ENCODE data around the gene METRN. TPM values are rescaled to one million over a fixed set of nuclear protein-coding genes. Genes with fewer than 3 reads are reported as not detected.

The METRN gene
- total RNA-seq, 2 experiments from 2014 or later, result 35.3 to 37.7 TPM

GRCh38 chr16:675884-676564 is 38.9 kb upstream of the METRN start:
- ChIA-PET CTCF (interaction anchor here (0.5 to 6.1 kb wide), 4 partner anchors 8 to 131 kb away, joined by 3 to 25 read pairs (median 4); partner anchors contain the start of genes ANTKMT and RHOT2), POLR2A (interaction anchor here (0.6 to 2.1 kb wide), 4 partner anchors 8 to 300 kb away, joined by 3 to 5 read pairs (median 4); partner anchors contain the start of genes METTL26, RHOT2 and WDR90)

DNA sequence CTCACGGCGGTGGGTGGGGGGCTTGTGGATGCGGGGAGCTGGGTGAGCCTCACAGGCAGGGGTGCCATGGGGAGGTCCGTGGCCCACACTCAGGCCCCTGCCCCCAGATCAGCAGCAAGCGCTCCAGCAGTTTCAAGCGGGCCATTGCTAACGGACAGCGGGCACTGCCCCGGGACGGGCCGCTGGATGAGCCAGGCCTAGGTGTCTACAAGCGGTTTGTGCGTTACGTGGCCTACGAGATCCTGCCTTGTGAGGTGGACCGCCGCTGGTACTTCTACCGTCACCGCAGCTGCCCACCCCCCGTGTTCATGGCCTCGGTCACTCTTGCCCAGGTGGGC is 38.4 kb upstream of the METRN start:
- CTCF ChIA-PET, result interaction anchor here (0.5 to 6.1 kb wide), 2 partner anchors 9 to 131 kb away, joined by 4 to 25 read pairs; partner anchors contain the start of gene RHOT2
- POLR2A ChIA-PET, result interaction anchor here (0.6 to 2.1 kb wide), 2 partner anchors 8 to 301 kb away, joined by 3 to 5 read pairs; partner anchors contain the start of gene RHOT2

GRCh38 chr16:676913-677312 is 38.0 kb upstream of the METRN start:
- ChIA-PET CTCF (interaction anchor here (0.5 to 6.1 kb wide), 2 partner anchors 9 to 130 kb away, joined by 4 to 25 read pairs; partner anchors contain the start of gene RHOT2), POLR2A (interaction anchor here (0.6 to 2.1 kb wide), 2 partner anchors 9 to 301 kb away, joined by 3 to 5 read pairs; partner anchors contain the start of gene RHOT2)

DNA sequence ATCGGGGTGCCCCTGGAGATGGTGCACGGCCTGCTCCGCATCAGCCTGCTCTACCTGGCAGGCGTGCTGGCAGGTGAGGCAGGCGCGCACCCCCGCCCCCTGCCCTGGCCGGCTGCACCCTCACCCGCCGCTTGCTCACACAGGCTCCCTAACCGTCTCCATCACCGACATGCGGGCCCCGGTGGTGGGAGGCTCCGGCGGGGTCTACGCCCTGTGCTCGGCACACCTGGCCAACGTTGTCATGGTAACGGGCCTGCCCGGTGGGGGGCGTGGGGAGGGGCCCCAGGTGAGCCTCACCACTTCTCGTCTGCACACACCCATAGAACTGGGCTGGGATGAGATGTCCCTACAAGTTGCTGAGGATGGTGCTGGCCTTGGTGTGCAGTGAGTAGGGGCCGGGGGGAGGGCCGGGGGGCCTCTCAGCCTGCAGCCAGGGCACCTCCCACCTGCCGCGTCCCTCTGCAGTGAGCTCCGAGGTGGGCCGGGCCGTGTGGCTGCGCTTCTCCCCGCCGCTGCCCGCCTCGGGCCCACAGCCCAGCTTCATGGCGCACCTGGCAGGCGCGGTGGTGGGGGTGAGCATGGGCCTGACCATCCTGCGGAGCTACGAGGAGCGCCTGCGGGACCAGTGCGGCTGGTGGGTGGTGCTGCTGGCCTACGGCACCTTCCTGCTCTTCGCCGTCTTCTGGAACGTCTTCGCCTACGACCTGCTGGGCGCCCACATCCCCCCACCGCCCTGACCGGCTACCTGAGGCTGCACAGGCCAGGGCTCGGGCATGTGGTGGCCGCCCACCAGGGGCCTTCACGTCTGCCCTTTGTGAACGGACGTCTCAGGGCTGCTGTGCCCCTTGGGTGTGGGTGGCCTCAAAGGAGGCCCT is 37.4 kb upstream of the METRN start:
- ChIA-PET CTCF (interaction anchor here (6.1 kb wide), 1 partner anchor 10 kb away, joined by 25 read pairs; the partner anchor contains the start of gene RHOT2), POLR2A (interaction anchor here (2.1 kb wide), 1 partner anchor 9 kb away, joined by 5 read pairs; the partner anchor contains the start of gene RHOT2)

DNA sequence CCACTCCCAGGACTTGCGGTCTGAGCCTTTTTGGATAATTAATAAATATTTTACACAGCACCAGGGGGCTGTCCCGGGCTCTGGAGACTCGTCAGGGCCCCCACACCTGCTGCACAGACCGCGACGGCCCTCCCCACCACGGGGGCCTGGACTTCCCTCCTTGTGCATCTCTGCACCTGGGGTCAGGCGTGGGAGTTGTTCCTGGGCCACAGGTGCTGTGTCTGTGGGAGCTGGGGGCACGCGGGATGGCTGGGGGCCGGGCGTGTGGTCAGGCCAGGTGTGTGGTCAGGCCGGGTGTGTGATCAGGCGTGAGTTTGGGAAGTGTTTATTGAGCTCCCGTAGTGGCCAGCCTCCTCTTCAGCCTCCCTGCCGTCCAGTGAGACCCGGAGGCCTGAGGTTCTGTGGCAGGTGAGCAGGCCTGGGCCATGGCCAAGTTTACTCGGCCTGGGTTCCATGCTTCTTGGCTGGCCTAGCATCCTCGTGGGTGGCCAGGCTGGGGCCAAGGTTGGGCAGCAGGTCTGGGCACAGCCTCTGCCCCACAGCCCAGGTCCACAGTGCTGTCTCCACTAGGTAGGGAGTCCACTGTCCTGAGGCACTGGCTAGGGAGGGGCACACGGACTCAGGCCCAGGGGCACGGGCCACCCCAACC is 36.6 kb upstream of the METRN start:
- ChIA-PET CTCF (interaction anchor here (6.1 kb wide), 1 partner anchor 10 kb away, joined by 25 read pairs; the partner anchor contains the start of gene RHOT2), POLR2A (interaction anchor here (1.0 to 1.2 kb wide), 2 partner anchors 42 to 43 kb away, joined by 3 read pairs; partner anchors contain the start of genes ANTKMT and METTL26)

- CTCF ChIA-PET, result interaction anchor here (0.7 to 6.1 kb wide), 2 partner anchors 11 to 34 kb away, joined by 3 to 25 read pairs; partner anchors contain the start of gene RHOT2
These were observed 35.8 kb upstream of the METRN start for GRCh38 chr16:678858-679813.

DNA sequence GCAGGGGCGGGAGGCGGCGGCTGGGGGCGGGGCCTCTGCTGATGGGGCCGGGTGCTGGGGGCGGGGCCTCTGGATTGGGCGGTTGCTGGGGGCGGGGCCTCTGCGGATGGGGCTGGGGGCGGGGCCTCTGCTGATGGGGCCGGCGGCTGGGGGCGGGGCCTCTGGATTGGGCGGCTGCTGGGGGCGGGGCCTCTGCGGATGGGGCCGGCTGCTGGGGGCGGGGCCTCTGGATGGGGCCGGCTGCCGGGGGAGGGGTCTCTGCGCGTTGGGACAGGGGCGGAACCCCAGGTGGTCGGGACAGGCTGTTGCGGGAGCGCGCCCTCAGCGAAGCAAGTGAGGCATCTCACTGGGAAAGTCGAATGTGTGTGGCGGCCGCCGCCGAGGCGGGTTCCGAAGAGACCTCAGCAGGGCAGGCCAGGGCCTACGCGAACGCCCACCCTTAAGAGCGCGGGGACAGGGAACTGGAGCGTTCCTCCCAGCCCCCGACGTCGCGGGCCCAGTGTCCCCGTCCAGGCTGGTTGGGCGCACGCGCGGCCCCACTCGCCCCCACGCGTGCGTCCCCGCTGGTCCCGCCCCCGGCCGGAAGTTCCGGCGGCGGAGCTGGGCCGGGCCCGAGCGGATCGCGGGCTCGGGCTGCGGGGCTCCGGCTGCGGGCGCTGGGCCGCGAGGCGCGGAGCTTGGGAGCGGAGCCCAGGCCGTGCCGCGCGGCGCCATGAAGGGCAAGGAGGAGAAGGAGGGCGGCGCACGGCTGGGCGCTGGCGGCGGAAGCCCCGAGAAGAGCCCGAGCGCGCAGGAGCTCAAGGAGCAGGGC is 34.9 kb upstream of the METRN start, which contains the start of gene STUB1:
Gene STUB1, plus strand, starts transcription at position 597 of the 811 bp plus-strand sequence. Its CDS starts 116 bp downstream, at position 713.
- POLR2A ChIA-PET, result interaction anchor here (1.0 to 1.3 kb wide), 4 partner anchors 10 to 44 kb away, joined by 3 to 4 read pairs (median 4); partner anchors contain the start of genes ANTKMT and METTL26
- CTCF ChIA-PET, result interaction anchor here (1.4 to 6.1 kb wide), 4 partner anchors 12 to 105 kb away, joined by 4 to 25 read pairs (median 4); partner anchors contain the start of genes METTL26 and RHOT2

More at GRCh38 chr16:678858-679813, 35.8 kb upstream of the METRN start:
- POLR2A ChIA-PET, result interaction anchor here (0.7 to 1.2 kb wide), 4 partner anchors 10 to 43 kb away, joined by 3 to 5 read pairs (median 3); partner anchors contain the start of genes ANTKMT and METTL26

DNA sequence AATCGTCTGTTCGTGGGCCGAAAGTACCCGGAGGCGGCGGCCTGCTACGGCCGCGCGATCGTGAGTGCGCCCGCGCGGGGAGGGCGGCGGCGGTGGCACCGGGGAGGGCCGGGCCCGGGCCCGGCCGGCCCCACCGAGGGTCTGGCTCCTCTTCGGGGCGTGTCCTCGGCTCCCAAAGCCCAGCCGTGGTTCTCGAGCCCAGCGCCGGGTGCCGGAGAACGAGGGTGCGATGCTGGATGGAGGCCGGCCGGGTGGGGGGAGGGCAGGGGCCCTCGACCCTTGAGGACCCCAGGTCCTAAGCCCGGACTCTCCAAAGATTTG is 34.3 kb upstream of the METRN start:
- CTCF ChIA-PET, result interaction anchor here (1.2 to 6.1 kb wide), 5 partner anchors 9 to 105 kb away, joined by 4 to 25 read pairs (median 5); partner anchors contain the start of genes METTL26, RHOT2 and WDR24
- POLR2A ChIA-PET, result interaction anchor here (1.0 to 1.3 kb wide), 2 partner anchors 9 to 44 kb away, joined by 4 read pairs; partner anchors contain the start of gene METTL26

DNA sequence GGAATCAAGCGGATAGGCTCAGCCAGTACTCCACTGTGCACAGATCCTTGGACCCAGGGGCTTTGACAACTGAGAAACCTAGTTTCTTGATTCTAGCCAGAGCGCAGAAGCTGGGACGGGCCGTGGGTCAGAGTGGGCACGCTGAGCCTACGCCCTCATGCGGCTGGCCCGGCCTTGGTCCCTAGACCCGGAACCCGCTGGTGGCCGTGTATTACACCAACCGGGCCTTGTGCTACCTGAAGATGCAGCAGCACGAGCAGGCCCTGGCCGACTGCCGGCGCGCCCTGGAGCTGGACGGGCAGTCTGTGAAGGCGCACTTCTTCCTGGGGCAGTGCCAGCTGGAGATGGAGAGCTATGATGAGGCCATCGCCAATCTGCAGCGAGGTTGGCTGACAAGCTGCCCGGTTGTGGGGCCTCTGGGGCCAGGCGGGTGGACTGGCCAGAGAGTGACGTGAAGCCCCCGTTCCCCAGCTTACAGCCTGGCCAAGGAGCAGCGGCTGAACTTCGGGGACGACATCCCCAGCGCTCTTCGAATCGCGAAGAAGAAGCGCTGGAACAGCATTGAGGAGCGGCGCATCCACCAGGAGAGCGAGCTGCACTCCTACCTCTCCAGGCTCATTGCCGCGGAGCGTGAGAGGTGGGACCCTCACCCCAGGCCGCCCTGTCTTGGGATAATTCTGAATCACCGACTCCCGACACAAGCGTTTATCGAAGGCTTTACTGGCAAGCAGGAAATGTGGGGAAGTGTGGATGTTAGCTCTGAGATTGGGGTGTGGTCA is 33.8 kb upstream of the METRN start:
- ChIA-PET CTCF (interaction anchor here (1.2 to 6.1 kb wide), 5 partner anchors 9 to 104 kb away, joined by 4 to 25 read pairs (median 5); partner anchors contain the start of genes METTL26, RHOT2 and WDR24), POLR2A (interaction anchor here (0.6 to 1.3 kb wide), 2 partner anchors 8 to 122 kb away, joined by 3 to 4 read pairs; no protein-coding TSS in a partner anchor)

DNA sequence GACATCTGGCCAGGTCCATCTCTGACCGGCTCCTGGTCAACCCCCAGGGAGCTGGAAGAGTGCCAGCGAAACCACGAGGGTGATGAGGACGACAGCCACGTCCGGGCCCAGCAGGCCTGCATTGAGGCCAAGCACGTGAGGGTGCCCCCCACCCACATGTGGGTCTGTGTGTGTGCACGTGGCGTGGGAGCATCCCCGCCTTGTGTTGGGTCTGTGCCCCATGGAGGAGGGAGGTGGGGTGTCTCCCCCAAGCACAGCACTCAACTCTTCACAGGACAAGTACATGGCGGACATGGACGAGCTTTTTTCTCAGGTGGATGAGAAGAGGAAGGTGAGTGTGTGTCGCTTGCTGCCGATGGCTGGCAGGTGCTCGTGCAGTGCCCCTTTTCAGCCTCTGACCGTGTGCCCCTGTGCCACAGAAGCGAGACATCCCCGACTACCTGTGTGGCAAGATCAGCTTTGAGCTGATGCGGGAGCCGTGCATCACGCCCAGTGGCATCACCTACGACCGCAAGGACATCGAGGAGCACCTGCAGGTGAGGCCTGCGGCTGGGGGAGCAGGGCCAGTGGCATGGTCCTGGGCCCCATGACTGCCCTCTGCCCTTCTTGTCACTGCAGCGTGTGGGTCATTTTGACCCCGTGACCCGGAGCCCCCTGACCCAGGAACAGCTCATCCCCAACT is 33.0 kb upstream of the METRN start:
- POLR2A ChIA-PET, result interaction anchor here (0.6 to 1.0 kb wide), 2 partner anchors 33 to 122 kb away, joined by 3 read pairs; partner anchors contain the start of gene WDR90

GRCh38 chr16:682493-683395 is 32.2 kb upstream of the METRN start:
- POLR2A ChIA-PET, result interaction anchor here (0.6 to 1.0 kb wide), 2 partner anchors 34 to 37 kb away, joined by 3 read pairs; partner anchors contain the start of gene WDR90
- CTCF ChIA-PET, result interaction anchor here (1.0 to 1.7 kb wide), 3 partner anchors 13 to 21 kb away, joined by 3 to 4 read pairs (median 3); partner anchors contain the start of gene RHOT2

More for the DNA sequence above, 33.0 kb upstream of the METRN start:
- CTCF ChIA-PET, result interaction anchor here (1.0 to 6.1 kb wide), 5 partner anchors 8 to 46 kb away, joined by 3 to 25 read pairs (median 5); partner anchors contain the start of genes METTL26, RHOT2 and WDR24

DNA sequence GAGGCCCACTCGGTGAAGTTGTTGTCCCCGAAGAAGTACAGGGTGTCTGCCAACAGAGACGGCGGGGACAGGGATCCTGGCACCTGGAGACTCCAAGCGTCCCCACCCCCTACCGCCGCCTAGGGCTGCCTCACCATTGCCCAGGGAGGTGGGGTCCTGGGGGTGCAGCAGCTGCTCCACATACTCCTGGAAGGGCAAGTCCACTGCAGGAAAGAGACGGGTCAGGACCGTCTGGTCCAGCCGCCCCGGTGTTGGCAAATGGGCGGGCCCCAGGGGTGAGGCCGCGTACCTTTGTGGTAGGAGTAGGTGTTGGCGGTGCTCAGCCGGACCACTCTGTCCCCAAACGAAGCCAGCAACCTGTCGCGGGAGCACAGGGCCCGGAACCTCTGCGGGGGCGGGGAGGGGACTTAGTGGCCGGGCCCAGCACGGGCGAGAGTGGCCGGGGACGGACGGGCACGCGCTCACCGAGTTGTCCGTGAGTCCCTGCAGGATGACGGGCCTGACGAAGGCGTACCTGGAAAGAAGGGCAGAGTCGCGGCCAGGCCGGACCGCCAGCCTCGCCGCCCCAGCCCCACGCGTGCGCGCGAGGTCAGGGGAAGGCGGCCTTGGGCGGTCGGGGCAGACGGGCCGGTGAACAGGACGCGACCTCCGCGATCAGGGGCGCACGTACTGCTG is 31.4 kb upstream of the METRN start:
- POLR2A ChIA-PET, result interaction anchor here (0.6 to 1.2 kb wide), 2 partner anchors 15 to 36 kb away, joined by 3 read pairs; no protein-coding TSS in a partner anchor
- CTCF ChIA-PET, result interaction anchor here (0.9 to 1.7 kb wide), 4 partner anchors 12 to 30 kb away, joined by 3 to 4 read pairs (median 3); no protein-coding TSS in a partner anchor
